K562 (cell line): ENCODE results near the gene NFS1. TPM values are rescaled to one million over a fixed set of nuclear protein-coding genes. Genes with fewer than 3 reads are reported as not detected.

Experiments
- ATAC-seq: fragments of 200-7000 bp; cut with Tn5 transposase; 3 replicates; pipeline ENCODE4 v1.9.1; 2020; ENCODE audit warnings: moderate library complexity
- BruUV-seq: library from RNA; stranded (reverse); fragments of 400-500 nt; replicated peaks from 2 replicates; lab custom pipeline; 2021; lab: Mats Ljungman, UMichigan
- CTCF ChIA-PET: fragments of 300-600 bp; formaldehyde crosslinking; extraction: SDS; loops from one replicate; lab custom pipeline; 2021; ENCODE audit warnings: low intra/inter-chr PET ratio; lab: Yijun Ruan, JAX
- POLR2A ChIA-PET: fragments of 300-600, 350-650 bp; sonication (Branson Sonifier 250); formaldehyde crosslinking; extraction: SDS; loops from one replicate; lab custom pipeline; 2021; ENCODE audit warnings: antibody characterized with exemption, inconsistent platforms; lab: Yijun Ruan, JAX
- DNase-seq, 4 experiments: peaks; one replicate each; pipeline versions ENCODE4 v3.0.0 to v3.0.0-alpha.2; 2011 to 2018; ENCODE audit warnings: low spot score in 3 of 4, mixed read lengths in 3 of 4; ENCODE audit errors: extremely low read depth in 1 of 4
- FAIRE-seq: peaks from 2 replicates; lab custom pipeline; 2011; peaks lifted over from hg19 to GRCh38; lab: Jason Lieb, UNC
- H2AFZ ChIP-seq: 2 replicates; pipeline ENCODE4 v1.6.0; 2011; ENCODE audit warnings: low read depth, low read length, control low read depth, inconsistent platforms
- H3K27ac ChIP-seq: fragments of 200-600 bp; 3 replicates; pipeline ENCODE4 v1.8.0; 2011; ENCODE audit warnings: low read depth, mild to moderate bottlenecking, control low read depth, inconsistent platforms, low read length, moderate library complexity, mixed read lengths; ENCODE audit errors: extremely low read depth
- H3K27me3 ChIP-seq, 2 experiments: fragments of 300-600 bp in 1 of 2; 2 replicates in 1 of 2; 3 replicates in 1 of 2; pipeline versions ENCODE4 v1.6.0 to v1.8.0; 2011; ENCODE audit warnings: inconsistent platforms in 2 of 2, low read length in 2 of 2, mild to moderate bottlenecking in 1 of 2, mixed read lengths in 1 of 2, moderate library complexity in 1 of 2; ENCODE audit not compliant: control insufficient read depth in 2 of 2, insufficient read depth in 2 of 2
- H3K36me3 ChIP-seq: fragments of 300-600 bp; 3 replicates; pipeline ENCODE4 v1.8.0; 2011; ENCODE audit warnings: mild to moderate bottlenecking, low read length, inconsistent platforms; ENCODE audit not compliant: control insufficient read depth, insufficient read depth
- H3K4me1 ChIP-seq, 2 experiments: fragments of 200-600 bp in 1 of 2; replicated peaks in 1 of 2; 2 replicates in 1 of 2; 3 replicates in 1 of 2; pipeline versions ENCODE4 v1.5.1 to v1.8.0; 2011; ENCODE audit warnings: inconsistent platforms in 2 of 2, low read length in 2 of 2, mild to moderate bottlenecking in 1 of 2, mixed read lengths in 1 of 2, moderate library complexity in 1 of 2; ENCODE audit not compliant: control insufficient read depth in 2 of 2, insufficient read depth in 2 of 2
- H3K4me2 ChIP-seq: 2 replicates; pipeline ENCODE4 v1.6.1; 2011; ENCODE audit warnings: low read length, control low read depth, inconsistent platforms, mixed read lengths; ENCODE audit not compliant: insufficient read depth
- H3K4me3 ChIP-seq: fragments of 200-600 bp; sonication (generic), shearing (Covaris generic); 2 replicates; pipeline ENCODE4 v1.5.1; 2016; ENCODE audit warnings: control low read depth, inconsistent platforms
- H3K79me2 ChIP-seq: fragments of 200-600 bp; 3 replicates; pipeline ENCODE4 v1.8.0; 2011; ENCODE audit warnings: low read length, inconsistent platforms; ENCODE audit not compliant: control insufficient read depth, insufficient read depth
- H3K9ac ChIP-seq, 2 experiments: 2 replicates each; pipeline versions ENCODE4 v1.6.0 to v1.6.1; 2011; ENCODE audit warnings: low read depth in 2 of 2, low read length in 2 of 2, control low read depth in 1 of 2, inconsistent platforms in 1 of 2, mild to moderate bottlenecking in 1 of 2, mixed read lengths in 1 of 2; ENCODE audit not compliant: insufficient read depth in 1 of 2
- H3K9me1 ChIP-seq: one replicate; pipeline ENCODE4 v1.6.0; 2011; ENCODE audit warnings: inconsistent platforms, mild to moderate bottlenecking, low read length, moderate library complexity; ENCODE audit not compliant: control insufficient read depth, insufficient read depth
- H3K9me3 ChIP-seq: replicated peaks from 2 replicates; pipeline ENCODE4 v1.5.1; 2011; ENCODE audit warnings: low read depth, low read length, inconsistent platforms; ENCODE audit not compliant: control insufficient read depth, insufficient read depth
- H4K20me1 ChIP-seq: replicated peaks from 2 replicates; pipeline ENCODE4 v1.6.1; 2011; ENCODE audit warnings: low read length, inconsistent platforms, mixed read lengths; ENCODE audit not compliant: control insufficient read depth, insufficient read depth
- CHD7 ChIP-seq: fragments of 200-600 bp; sonication (generic); IDR thresholded peaks from one replicate; pipeline ENCODE4 v1.6.1; 2012; ENCODE audit warnings: mild to moderate bottlenecking, low read depth, low read length, inconsistent platforms
- CREBBP ChIP-seq: IDR thresholded peaks from one replicate; pipeline ENCODE4 v1.6.1; 2012; ENCODE audit warnings: low read depth, mild to moderate bottlenecking, control low read depth, inconsistent platforms, low read length
- DIDO1 ChIP-seq: fragments of 450-650 bp; IDR thresholded peaks from 2 replicates; pipeline ENCODE4 v1.6.1; 2016; ENCODE audit warnings: low read depth, missing biosample characterization, missing genetic modification characterization
- EWSR1 ChIP-seq: fragments of 450-650 bp; IDR thresholded peaks from 2 replicates; pipeline ENCODE4 v1.6.1; 2018; ENCODE audit warnings: borderline replicate concordance, mild to moderate bottlenecking, low read depth, moderate library complexity; ENCODE audit not compliant: partially characterized antibody
- HOXB6 ChIP-seq: fragments of 250-450 bp; sonication (Bioruptor Pico); IDR thresholded peaks from 2 replicates; pipeline ENCODE4 v1.5.1; 2022; ENCODE audit warnings: mild to moderate bottlenecking, borderline replicate concordance
- KDM1A ChIP-seq, 2 experiments: fragments of 450-650 bp; IDR thresholded peaks; 2 replicates each; pipeline ENCODE4 v1.6.1; 2016; ENCODE audit warnings: mild to moderate bottlenecking in 2 of 2
- TBP ChIP-seq: optimal IDR thresholded peaks from 2 replicates; pipeline ENCODE3; 2011; ENCODE audit warnings: low read depth, low read length, improper control_type of control experiment
- ZFPM2 ChIP-seq: fragments of 250-450 bp; sonication (Bioruptor Pico); IDR thresholded peaks from 2 replicates; pipeline ENCODE4 v1.5.1; 2022; ENCODE audit warnings: mild to moderate bottlenecking
- WGBS: fragments of 100-300 bp; shearing (Covaris generic); methylation state at CpG from one replicate; pipeline ENCODE4 v1.1.6; 2016; ENCODE audit warnings: low coverage, mixed read lengths; ENCODE audit not compliant: insufficient coverage; ENCODE audit errors: missing lambda C conversion rate; 5-methylcytosine and 5-hydroxymethylcytosine counted together
- in situ Hi-C: fragments of 300-500 bp; cut with MboI; formaldehyde crosslinking; loops from 4 replicates; pipeline ENCODE4 v1.15.0; 2018; ENCODE audit warnings: inconsistent platforms, mixed read lengths
- intact Hi-C: fragments of 100-400 bp; cut with micrococcal nuclease; formaldehyde crosslinking; loops from 2 replicates; pipeline ENCODE4 v1.14.2; 2022
- polyA plus RNA-seq, 8 experiments: library from polyadenylated mRNA; depleted of rRNA in 4 of 8; stranded (reverse) in 5 of 8; unstranded in 3 of 8; fragments of >200 nt; fragmentation: Nextera tagmentation in 2 of 8; fragmentation: Illumina TruSeq in 1 of 8; extraction: Ambion mirVana in 2 of 8; extraction: Trizol in 1 of 8; gene quantifications; 2 replicates each; pipeline versions ENCODE4 v1.2.1 to v1.2.3, GENCODE V29; 2011 to 2014; ENCODE audit warnings: inconsistent platforms in 1 of 8, missing spikeins in 1 of 8
- total RNA-seq, 7 experiments: library from RNA; depleted of rRNA in 6 of 7; stranded (reverse); fragments of >200 nt in 6 of 7; fragmentation: Illumina TruSeq in 2 of 7; extraction: Trizol in 2 of 7; gene quantifications; 2 replicates each; pipeline versions ENCODE4 v1.2.1 to v1.2.3, GENCODE V29; 2011 to 2021; ENCODE audit warnings: low replicate concordance in 1 of 7
- TF ChIP-seq, protein P1 (sequence below): sonication (generic); formaldehyde crosslinking; IDR thresholded peaks from 2 replicates; pipeline ENCODE4 v1.8.0; 2022; ENCODE audit warnings: missing genetic modification reagents, mild to moderate bottlenecking, moderate library complexity, borderline replicate concordance

Gene NFS1
- total and polyA plus RNA-seq, 9 of the 15 experiments (the other 6 are each of a cell fraction or from before 2014, with no cell fraction given), result 11.5 to 84.8 (median 47.1) TPM

DNA sequence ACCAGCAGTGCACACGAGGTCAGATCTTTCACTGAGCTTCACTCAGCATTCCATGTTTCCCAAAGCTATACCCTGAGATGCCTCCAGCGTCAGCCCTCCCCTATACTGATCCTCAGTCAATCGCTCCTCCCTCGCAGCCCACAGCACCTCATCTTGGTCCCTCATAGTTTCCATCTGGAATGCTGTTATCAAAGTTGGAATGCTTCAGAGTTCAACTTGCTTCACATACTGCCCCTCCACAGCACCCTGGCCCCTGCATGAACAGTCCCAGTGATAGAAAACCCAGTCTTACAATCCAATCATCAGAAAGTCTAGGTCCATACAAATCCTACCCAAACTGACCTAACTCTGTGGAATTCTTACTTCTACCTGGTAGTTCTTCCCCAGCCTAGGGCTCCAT lies 63.5 kb downstream of the NFS1 start:
- no peak overlapping the region for H3K4me2 ChIP-seq
- H4K20me1 ChIP-seq, result no peaks in the 10 kb centered on the region
- H3K4me3 ChIP-seq, result no peak overlapping the region
- peaks cover 22% of the 10 kb centered on the region; the same call in 2 of the 3 replicates for H3K36me3 ChIP-seq
- H3K9me3 ChIP-seq, result no peaks in the 10 kb centered on the region
- ATAC-seq (no peak), DNase-seq (no peak), FAIRE-seq (no peak)
- WGBS, result 78% methylated on average over 4 of the region's 4 CpGs
- POLR2A ChIA-PET, result interaction anchor here (1.9 kb wide), 1 partner anchor 10 kb away, joined by 8 read pairs; no protein-coding TSS in a partner anchor
- H3K9ac ChIP-seq, result no peak overlapping the region; a peak in 1 of 4 replicates
- no peaks in the 10 kb centered on the region for H3K9me1 ChIP-seq
- H3K4me1 ChIP-seq, result no peaks in the 10 kb centered on the region; a peak in 2 of 5 replicates
- no peak for TF ChIP-seq TBP
- TF ChIP-seq KDM1A (IDR thresholded peaks at IDR 0.05), result no peak
- TF ChIP-seq HOXB6 (CRISPR knock-in tag), result no peak
- TF ChIP-seq CHD7, result no peak
- TF ChIP-seq ZFPM2 (CRISPR knock-in tag), result no peak
- no peak for TF ChIP-seq CREBBP
- no peak for TF ChIP-seq DIDO1 (tag)
- TF ChIP-seq, protein P1, sequence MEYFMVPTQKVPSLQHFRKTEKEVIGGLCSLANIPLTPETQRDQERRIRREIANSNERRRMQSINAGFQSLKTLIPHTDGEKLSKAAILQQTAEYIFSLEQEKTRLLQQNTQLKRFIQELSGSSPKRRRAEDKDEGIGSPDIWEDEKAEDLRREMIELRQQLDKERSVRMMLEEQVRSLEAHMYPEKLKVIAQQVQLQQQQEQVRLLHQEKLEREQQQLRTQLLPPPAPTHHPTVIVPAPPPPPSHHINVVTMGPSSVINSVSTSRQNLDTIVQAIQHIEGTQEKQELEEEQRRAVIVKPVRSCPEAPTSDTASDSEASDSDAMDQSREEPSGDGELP (CRISPR knock-in tag), result no peak
- TF ChIP-seq EWSR1, result no peak
- H3K79me2 ChIP-seq, result peaks cover 33% of the 10 kb centered on the region; the same call in 2 of the 3 replicates
- no TSS peak for BruUV-seq
- intact Hi-C loops, result no loop called here
- in situ Hi-C loops, result no loop called here
- no peak overlapping the region for H2AFZ ChIP-seq
- no peaks in the 10 kb centered on the region for H3K27me3 ChIP-seq
- CTCF ChIA-PET, result no interaction called here
- no peak overlapping the region for H3K27ac ChIP-seq
